Hematopoietic multipotent progenitor cell treated with erythropoietin and hydrocortisone succinate and interleukin-3 and kit ligand, for 8 days (in vitro differentiated cells): Measurements from ENCODE around the gene RERG.
"Not testable (repeated sequence)": the region's sequence is repeated elsewhere in the genome, so short reads cannot be mapped to it uniquely, and the experiment has no call there.

Experiments
- DNase-seq: peaks from one replicate; pipeline ENCODE4 v3.0.0-alpha.2; 2015

RERG gene

DNA sequence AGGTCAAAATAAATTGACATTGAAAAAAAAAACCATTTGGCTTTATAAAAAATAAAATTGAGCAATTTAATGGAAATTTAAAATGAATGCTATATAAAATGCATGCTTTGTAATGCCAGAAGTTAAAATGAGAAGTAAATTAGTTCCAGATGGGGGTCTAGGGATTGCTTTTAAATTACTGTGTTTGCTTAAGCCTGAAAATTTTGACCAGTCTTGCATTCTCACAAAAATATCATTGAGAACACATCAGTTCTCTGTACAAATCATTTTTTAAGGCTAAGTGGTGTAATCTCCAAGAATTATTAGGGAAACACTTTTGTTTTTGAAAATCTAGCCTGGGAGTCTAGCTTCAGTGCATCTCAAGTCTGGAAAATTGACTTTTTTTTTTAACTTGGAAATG lies 90.7 kb downstream of the RERG start:
- DNase-seq: no peak

DNA sequence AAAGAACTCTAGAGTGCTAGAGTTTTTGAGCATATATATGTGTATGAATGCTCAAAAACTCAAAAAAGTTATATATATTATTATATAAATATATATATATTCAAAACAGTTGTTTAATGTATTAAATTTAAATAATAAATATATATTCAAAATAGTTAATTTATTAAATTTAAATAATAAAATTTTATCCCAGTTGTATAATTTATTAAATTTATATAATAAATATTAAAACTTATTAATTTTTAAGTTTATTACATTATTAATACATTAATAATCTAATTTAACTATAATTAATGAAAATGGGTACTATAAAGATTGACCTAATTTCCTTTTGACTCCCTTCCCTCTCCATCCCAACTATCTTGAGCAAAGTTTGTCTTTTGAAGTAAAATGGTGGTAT lies 97.8 kb downstream of the RERG start:
- no peak for DNase-seq

DNA sequence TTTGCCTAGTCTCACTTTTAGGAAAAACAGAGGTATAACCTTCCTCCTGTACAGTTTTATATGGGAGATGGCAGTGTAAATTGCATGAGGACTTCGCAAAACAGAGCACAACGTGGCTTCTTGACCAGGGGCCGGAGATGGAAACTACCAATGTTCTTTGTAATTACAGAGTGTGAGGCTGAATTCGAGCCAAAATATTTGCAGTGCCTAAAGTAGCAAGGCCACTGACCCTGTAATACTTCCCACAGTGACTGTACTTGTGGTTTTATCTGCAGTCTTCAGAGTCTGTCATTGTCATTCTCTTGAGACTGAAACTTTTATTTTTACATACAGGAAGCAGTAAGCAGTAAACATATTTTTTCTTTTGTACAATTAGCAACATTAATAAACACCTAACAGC lies 98.9 kb downstream of the RERG start:
- DNase-seq: peak; percentile 18

DNA sequence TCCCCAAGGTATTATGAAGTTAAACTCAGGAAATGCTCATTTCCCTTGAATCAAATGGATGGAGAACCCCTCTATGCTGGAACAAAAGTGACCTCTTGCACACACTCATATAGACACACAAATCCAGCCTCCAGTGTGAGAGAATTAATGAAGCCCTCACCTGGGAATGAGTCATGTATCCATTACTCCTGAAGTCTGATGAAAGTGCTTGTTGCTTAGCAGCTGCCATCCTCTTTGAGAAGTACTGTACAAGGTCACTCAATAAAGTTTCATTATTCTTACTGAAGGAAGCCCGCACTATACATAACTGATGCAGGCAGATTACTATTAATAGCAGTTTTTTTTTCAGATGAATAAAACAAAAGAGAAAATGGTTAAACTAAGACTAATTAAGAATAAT lies 102.3 kb downstream of the RERG start:
- DNase-seq: no peak

DNA sequence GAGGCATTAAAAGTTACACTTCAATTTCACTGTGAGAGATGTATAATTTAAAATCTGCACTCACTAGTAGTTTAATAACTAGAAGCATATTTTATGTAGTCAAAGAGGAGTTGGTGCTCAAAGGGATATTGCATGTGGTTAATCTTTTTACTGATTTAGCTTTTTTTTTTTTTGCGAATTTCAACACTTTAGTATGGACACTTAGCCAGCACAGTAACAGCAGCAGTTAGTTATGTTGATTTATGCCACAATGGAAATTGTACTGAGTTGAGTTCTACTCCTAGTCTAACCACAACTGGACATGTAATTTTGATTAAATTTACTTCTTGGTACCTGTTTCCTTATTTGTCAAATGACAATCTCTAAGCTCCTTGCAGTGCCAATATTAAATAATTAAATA lies 104.2 kb downstream of the RERG start:
- no peak for DNase-seq

DNA sequence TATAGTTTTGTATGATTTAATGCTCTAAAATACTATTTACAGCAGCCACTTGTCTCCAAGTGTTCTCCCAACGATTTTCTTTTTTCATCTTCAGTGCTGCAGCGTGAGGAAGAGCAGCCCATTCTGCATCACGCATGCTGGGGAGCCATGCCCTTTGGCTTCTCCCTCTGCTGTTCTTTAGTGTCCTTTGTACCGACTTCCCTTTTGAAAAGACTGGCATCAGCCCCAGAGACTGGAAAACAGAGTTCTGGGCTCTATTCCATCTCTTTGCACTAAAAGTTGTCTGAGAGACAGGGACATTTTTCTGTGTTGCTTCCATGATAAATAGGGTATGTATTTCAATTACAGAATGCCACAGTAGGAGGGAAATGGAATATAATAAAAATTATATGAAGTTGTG lies 105.1 kb downstream of the RERG start:
- no peak for DNase-seq

DNA sequence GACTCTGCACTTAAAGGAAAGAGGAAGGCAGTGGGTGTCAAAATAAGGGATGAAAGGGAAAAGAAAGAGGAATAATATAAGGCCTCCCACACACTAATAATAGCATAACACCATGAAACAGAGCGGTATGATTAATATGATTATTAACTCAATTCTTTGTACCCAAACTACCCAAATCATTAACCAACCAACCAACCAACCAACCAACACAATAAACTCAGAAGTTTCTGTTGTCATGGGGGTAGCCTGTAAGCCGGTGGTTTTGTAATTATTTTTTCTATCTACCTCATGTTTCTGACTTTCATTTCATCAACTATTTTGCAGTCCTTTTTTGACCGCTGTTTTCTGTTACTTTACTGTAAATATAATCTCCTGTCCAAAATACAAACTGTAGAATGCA lies 105.8 kb downstream of the RERG start:
- no peak for DNase-seq

DNA sequence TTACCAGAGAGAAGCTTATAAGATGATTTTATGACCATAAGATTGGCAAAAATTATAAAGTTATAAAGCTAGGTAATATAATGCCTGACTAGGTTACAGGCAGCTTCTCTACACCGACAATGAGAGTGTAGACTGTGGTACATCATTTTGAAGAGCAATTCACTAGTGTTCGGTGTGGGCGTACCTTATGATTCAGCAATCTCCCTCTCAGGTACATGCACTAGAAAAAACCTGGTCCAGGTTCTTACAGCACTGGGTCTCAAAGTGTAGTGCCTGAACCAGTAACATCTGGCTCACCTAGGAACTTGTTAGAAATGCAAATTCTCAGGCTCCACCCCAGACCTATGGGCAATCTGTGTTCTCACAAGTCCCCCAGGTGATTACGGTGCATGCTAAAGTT lies 106.7 kb downstream of the RERG start:
- DNase-seq: no peak

DNA sequence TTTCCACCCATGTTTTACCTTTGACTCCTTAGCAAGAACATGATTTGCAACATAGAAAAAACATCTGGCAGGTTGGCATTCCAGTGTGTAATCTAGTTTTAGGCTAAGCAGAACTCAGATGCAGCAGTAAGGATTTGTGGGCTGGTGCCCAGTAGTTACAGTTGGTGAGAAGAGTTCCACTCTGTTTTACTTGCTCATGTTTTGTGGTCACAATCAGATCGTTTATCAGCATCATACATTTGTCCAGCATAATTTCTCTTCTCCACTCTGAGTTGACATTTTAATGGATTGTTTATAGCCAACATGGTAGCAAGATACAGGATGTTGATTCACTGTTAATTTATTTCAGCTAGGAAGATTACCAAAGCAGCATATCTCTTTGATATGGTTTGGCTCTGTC lies 128.4 kb downstream of the RERG start:
- no peak for DNase-seq

DNA sequence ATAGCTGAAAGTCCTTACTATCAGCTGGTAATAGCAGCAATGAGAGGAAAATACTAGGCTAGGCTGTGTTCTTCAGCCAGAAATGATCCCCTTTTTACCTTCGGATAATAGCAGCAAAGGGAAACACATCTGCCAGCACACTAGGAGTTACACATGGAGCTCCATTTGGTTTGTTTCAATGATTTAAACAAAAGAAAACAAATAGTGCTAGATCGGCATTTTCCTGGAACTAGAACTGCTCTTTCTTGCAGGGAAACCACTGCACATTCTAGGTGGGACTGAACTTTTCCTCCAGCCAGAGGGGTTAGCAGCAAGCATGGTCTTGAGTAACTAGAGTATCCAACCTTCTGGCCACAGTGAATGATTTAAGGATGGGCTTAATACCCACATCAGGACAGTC lies 130.8 kb downstream of the RERG start:
- DNase-seq: no peak

DNA sequence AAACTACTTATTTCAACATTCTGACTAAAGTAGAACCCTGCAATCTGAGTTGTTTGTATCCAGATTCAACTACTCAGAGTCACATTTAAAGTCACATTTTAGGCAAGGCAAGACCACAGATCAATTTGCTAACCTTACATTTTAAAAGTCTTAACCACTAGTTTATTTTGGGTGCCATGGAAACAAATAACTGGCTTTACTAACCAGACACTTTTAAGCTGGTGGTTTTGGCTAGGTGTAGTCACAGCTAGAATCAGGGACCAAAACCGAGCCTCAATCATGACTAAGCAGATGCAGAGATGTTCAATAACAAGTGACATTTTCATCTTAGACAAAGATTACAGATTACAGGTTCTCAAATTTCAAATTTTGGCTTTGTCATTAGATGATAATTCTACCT lies 133.1 kb downstream of the RERG start:
- no peak for DNase-seq

DNA sequence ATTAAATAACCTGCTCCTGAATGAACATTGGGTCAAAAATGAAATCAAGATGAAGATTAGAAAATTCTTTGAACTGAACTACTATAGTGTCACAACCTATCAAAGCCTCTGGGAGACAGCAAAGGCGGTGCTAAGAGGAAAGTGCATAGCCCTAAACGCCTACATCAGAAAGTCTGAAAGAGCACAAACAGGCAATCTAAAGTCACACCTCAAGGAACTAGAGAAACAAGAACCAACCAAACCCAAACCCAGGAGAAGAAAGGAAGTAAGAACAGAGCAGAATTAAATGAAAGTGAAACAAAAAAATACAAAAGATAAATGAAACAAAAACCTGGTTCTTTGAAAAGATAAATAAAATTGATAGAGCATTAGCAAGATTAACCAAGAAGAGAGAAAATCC lies 143.5 kb downstream of the RERG start:
- not testable (repeated sequence) for DNase-seq

DNA sequence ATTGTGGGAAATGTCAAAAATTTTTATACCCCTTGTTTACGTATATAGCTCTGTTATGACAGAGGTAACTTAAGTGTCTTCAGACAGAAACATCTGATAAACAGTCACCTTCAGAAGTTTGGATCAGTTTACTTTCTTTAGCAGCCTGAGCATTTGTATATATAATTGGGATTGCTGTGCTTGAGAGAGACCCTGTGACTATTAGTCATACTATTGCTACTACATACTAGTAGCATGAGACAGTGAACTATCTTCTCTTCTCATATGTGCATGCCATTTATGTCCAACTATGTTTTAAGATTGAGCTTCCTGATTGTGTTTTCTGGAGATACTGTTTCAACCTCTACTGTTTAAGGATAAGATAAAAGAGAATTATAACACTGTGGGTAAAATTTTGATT lies 146.9 kb downstream of the RERG start:
- no peak for DNase-seq

DNA sequence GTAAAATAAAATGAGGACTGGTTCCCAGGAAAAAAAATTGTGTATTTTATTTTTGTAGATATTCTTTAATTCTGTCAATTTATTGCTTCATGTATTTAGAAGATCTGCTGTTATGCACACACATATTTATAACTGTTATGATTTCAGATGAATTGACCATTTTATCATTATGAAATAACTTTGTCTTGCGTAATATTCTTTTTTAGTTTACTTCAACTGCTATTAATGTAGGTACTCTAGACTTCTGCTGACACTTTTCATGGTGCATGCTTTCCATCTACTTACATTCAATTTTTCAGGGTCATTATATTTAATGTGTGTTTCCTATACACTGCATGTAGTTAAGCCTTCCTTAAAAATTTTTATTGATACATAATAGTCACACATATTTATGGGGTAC lies 162.1 kb downstream of the RERG start:
- DNase-seq: no peak
